HepG2 (cell line): Measurements from ENCODE around the gene SIK3. TPM values are rescaled to one million over a fixed set of nuclear protein-coding genes. Genes with fewer than 3 reads are reported as not detected.

Experiments used
- ARNT2 ChIP-seq: sonication (generic); formaldehyde crosslinking; IDR thresholded peaks from 2 replicates; pipeline ENCODE4 v1.8.0; 2022; ENCODE audit warnings: mild to moderate bottlenecking, low read depth, missing genetic modification reagents, moderate library complexity
- ATF5 ChIP-seq: sonication (generic); formaldehyde crosslinking; IDR thresholded peaks from 2 replicates; pipeline ENCODE4 v1.4.0; 2020; ENCODE audit warnings: mild to moderate bottlenecking, low read depth, missing genetic modification reagents
- HNF1B ChIP-seq: sonication (generic); formaldehyde crosslinking; IDR thresholded peaks from 2 replicates; pipeline ENCODE4 v1.5.1; 2020; ENCODE audit warnings: mild to moderate bottlenecking, moderate library complexity, missing genetic modification reagents
- HOXA3 ChIP-seq: sonication (generic); formaldehyde crosslinking; IDR thresholded peaks from 2 replicates; pipeline ENCODE4 v1.5.0; 2020; ENCODE audit warnings: missing genetic modification reagents
- HOXA9 ChIP-seq: sonication (generic); formaldehyde crosslinking; IDR thresholded peaks from 2 replicates; pipeline ENCODE4 v1.8.1; 2022; ENCODE audit warnings: missing genetic modification reagents, mild to moderate bottlenecking, moderate library complexity, borderline replicate concordance
- MAFK ChIP-seq, 2 experiments: IDR thresholded peaks in 1 of 2; conservative IDR thresholded peaks in 1 of 2; 2 replicates each; pipeline ENCODE4 v1.6.1; 2011; ENCODE audit warnings: improper control_type of control experiment in 2 of 2, low read length in 2 of 2
- RFX1 ChIP-seq: fragments of 450-650 bp; IDR thresholded peaks from 2 replicates; pipeline ENCODE4 v1.6.1; 2017
- SCMH1 ChIP-seq: sonication (generic); formaldehyde crosslinking; IDR thresholded peaks from 2 replicates; pipeline ENCODE4 v1.9.0; 2021; ENCODE audit warnings: missing genetic modification reagents, mild to moderate bottlenecking, borderline replicate concordance
- SIN3A ChIP-seq: IDR thresholded peaks from 2 replicates; pipeline ENCODE4 v1.6.1; 2011; ENCODE audit warnings: low read depth, mild to moderate bottlenecking, control low read depth, low read length, borderline replicate concordance
- TBP ChIP-seq: sonication (generic); formaldehyde crosslinking; IDR thresholded peaks from 2 replicates; pipeline ENCODE4 v1.5.0; 2020; ENCODE audit warnings: missing genetic modification reagents
- TCF7 ChIP-seq: sonication (generic); IDR thresholded peaks from 2 replicates; pipeline ENCODE4 v1.6.1; 2016; ENCODE audit warnings: antibody characterized with exemption, low read depth
- ZC3H13 ChIP-seq: sonication (generic); formaldehyde crosslinking; IDR thresholded peaks from 2 replicates; pipeline ENCODE4 v1.8.1; 2023; ENCODE audit warnings: mild to moderate bottlenecking, missing genetic modification reagents, moderate library complexity
- ZGPAT ChIP-seq: IDR thresholded peaks from 2 replicates; pipeline ENCODE4 v1.6.1; 2016; ENCODE audit warnings: mild to moderate bottlenecking
- ZMYM4 ChIP-seq: sonication (generic); formaldehyde crosslinking; IDR thresholded peaks from 2 replicates; pipeline ENCODE4 v1.8.1; 2023; ENCODE audit warnings: mild to moderate bottlenecking, missing genetic modification reagents
- polyA plus RNA-seq, 8 experiments: library from polyadenylated mRNA; depleted of rRNA in 3 of 8; stranded (reverse) in 7 of 8; unstranded in 1 of 8; fragments of >200 nt; fragmentation: Illumina TruSeq in 4 of 8; extraction: Trizol in 4 of 8; gene quantifications; 2 replicates each; pipeline versions ENCODE4 v1.2.1 to v1.2.3, GENCODE V29; 2011 to 2016; ENCODE audit warnings: low read depth in 4 of 8, missing spikeins in 1 of 8, mixed read lengths in 1 of 8; ENCODE audit not compliant: insufficient read depth in 1 of 8
- total RNA-seq, 5 experiments: library from RNA; depleted of rRNA; stranded (reverse); fragments of >200 nt; fragmentation: Illumina TruSeq; extraction: Trizol; gene quantifications; 2 replicates each; pipeline ENCODE4 v1.2.3, GENCODE V29; 2016; ENCODE audit warnings: low read depth in 1 of 5
- TF ChIP-seq, protein P1 (sequence below): sonication (generic); formaldehyde crosslinking; IDR thresholded peaks from 2 replicates; pipeline ENCODE4 v1.4.0; 2020; ENCODE audit warnings: missing genetic modification reagents, borderline replicate concordance
- TF ChIP-seq, protein P2 (sequence below): sonication (generic); formaldehyde crosslinking; IDR thresholded peaks from 2 replicates; pipeline ENCODE4 v1.8.1; 2022; ENCODE audit warnings: low read depth, mild to moderate bottlenecking, missing genetic modification reagents
- TF ChIP-seq, protein P3 (sequence below): IDR thresholded peaks from 2 replicates; pipeline ENCODE4 v1.6.1; 2016; ENCODE audit warnings: low read depth

Gene SIK3
- total and polyA plus RNA-seq, 2 of the 13 experiments (the other 11 are each of a cell fraction or from before 2014, with no cell fraction given): 5.7 to 9.8 TPM

DNA sequence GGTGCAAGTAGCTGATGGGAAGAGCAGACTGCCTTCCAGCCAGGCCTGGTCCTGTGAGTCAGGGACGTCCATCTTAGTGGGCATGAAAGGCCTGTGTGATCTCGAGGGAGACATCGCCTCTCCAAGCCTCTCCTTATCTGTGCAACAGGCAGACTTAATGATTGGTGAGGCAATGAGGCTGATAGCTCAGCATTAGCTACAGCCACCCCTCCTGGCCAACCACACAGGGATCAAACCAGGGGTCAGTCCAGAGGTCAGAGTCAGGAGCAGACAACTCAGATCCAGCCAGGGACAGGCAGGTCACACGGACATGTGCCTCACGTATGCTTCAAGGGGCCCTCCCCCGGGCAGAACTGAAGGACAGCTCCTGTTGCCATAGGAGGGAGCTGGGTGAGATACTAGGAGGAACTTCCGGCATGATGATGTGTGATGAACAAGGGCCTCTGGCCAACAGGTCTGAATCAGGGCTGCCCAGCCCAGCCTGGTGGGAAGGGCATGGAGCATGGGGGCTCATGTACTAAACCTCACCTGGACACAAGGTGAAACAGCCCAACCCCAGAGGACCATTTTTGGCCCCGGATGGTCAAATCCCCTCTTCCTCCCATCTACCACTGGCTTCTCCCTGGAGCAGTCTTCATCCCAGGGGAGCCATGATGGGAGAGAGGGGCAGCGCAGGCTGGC lies 271.3 kb downstream of the SIK3 start (continued):
- TF ChIP-seq, protein P1, sequence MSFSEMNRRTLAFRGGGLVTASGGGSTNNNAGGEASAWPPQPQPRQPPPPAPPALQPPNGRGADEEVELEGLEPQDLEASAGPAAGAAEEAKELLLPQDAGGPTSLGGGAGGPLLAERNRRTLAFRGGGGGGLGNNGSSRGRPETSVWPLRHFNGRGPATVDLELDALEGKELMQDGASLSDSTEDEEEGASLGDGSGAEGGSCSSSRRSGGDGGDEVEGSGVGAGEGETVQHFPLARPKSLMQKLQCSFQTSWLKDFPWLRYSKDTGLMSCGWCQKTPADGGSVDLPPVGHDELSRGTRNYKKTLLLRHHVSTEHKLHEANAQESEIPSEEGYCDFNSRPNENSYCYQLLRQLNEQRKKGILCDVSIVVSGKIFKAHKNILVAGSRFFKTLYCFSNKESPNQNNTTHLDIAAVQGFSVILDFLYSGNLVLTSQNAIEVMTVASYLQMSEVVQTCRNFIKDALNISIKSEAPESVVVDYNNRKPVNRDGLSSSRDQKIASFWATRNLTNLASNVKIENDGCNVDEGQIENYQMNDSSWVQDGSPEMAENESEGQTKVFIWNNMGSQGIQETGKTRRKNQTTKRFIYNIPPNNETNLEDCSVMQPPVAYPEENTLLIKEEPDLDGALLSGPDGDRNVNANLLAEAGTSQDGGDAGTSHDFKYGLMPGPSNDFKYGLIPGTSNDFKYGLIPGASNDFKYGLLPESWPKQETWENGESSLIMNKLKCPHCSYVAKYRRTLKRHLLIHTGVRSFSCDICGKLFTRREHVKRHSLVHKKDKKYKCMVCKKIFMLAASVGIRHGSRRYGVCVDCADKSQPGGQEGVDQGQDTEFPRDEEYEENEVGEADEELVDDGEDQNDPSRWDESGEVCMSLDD: peak; percentile 74; the same call in 1 of the 2 replicates
- TF ChIP-seq SIN3A (no peak), MAFK (conservative IDR thresholded peaks at IDR 0.05 in 1 of 2, IDR thresholded peaks at IDR 0.05 in 1 of 2; ENCODE audit: low read length in 2 of 2) (no peak), ZC3H13 (no peak; the same call in 1 of the 2 replicates), HOXA9 (0 out of 2 replicates have a peak, but pooled peaks have one; percentile 15), HOXA3 (CRISPR knock-in tag) (peak; percentile 88), SCMH1 (CRISPR knock-in tag) (no peak), ARNT2 (no peak), ATF5 (CRISPR knock-in tag) (no peak), TCF7 (peak; percentile 48), TBP (CRISPR knock-in tag) (no peak), RFX1 (peak; percentile 60; the same call in 1 of the 2 replicates), ZMYM4 (CRISPR knock-in tag) (peak; percentile 82), HNF1B (CRISPR knock-in tag) (peak; percentile 88), ZGPAT (CRISPR knock-in tag) (peak; percentile 90)
- TF ChIP-seq, protein P2, sequence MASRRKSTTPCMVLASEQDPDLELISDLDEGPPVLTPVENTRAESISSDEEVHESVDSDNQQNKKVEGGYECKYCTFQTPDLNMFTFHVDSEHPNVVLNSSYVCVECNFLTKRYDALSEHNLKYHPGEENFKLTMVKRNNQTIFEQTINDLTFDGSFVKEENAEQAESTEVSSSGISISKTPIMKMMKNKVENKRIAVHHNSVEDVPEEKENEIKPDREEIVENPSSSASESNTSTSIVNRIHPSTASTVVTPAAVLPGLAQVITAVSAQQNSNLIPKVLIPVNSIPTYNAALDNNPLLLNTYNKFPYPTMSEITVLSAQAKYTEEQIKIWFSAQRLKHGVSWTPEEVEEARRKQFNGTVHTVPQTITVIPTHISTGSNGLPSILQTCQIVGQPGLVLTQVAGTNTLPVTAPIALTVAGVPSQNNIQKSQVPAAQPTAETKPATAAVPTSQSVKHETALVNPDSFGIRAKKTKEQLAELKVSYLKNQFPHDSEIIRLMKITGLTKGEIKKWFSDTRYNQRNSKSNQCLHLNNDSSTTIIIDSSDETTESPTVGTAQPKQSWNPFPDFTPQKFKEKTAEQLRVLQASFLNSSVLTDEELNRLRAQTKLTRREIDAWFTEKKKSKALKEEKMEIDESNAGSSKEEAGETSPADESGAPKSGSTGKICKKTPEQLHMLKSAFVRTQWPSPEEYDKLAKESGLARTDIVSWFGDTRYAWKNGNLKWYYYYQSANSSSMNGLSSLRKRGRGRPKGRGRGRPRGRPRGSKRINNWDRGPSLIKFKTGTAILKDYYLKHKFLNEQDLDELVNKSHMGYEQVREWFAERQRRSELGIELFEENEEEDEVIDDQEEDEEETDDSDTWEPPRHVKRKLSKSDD (CRISPR knock-in tag): peak; percentile 84; the same call in 1 of the 2 replicates
- TF ChIP-seq, protein P3, sequence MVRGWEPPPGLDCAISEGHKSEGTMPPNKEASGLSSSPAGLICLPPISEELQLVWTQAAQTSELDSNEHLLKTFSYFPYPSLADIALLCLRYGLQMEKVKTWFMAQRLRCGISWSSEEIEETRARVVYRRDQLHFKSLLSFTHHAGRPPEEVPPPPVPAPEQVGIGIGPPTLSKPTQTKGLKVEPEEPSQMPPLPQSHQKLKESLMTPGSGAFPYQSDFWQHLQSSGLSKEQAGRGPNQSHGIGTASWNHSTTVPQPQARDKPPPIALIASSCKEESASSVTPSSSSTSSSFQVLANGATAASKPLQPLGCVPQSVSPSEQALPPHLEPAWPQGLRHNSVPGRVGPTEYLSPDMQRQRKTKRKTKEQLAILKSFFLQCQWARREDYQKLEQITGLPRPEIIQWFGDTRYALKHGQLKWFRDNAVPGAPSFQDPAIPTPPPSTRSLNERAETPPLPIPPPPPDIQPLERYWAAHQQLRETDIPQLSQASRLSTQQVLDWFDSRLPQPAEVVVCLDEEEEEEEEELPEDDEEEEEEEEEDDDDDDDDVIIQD (CRISPR knock-in tag): peak; percentile 53; the same call in 1 of the 2 replicates
